ENCODE data around the gene KLK11. TPM values are rescaled to one million over a fixed set of nuclear protein-coding genes. Genes with fewer than 3 reads are reported as not detected.

The KLK11 gene
- total RNA-seq, 1 donor from 2014 or later, result not detected

DNA sequence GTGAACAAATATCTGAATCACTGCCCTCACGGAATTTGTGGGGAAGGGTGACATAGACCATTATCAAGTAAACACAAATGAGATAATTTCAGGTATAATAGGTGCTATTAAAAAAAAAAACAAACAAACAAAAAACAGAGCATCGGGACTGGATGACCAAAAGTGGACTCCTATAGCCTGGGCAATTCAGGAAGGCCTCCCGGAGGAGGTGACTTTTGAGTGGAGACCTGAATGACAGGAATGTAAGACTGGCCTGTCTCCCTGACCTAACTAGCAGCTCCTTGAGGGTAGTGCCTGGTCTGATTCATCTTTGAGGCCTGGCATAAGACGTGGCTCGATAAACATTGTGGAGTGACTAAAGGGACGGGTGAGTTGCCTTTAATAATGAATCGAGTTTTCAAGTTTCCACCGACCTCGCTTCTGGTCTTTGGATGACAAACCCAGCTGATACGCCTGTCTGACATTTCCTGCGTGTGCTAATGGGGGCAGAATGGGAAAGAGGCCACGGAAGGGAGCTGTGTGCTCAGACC, 13.7 kb downstream of the KLK11 start:
- peaks cover 6% of the 10 kb centered on the region for H3K4me1 Mint-ChIP-seq
- CTCF ChIA-PET, result no interaction called here
- H3K4me3 Mint-ChIP-seq, result no peak overlapping the region
- TF ChIP-seq, protein P1, sequence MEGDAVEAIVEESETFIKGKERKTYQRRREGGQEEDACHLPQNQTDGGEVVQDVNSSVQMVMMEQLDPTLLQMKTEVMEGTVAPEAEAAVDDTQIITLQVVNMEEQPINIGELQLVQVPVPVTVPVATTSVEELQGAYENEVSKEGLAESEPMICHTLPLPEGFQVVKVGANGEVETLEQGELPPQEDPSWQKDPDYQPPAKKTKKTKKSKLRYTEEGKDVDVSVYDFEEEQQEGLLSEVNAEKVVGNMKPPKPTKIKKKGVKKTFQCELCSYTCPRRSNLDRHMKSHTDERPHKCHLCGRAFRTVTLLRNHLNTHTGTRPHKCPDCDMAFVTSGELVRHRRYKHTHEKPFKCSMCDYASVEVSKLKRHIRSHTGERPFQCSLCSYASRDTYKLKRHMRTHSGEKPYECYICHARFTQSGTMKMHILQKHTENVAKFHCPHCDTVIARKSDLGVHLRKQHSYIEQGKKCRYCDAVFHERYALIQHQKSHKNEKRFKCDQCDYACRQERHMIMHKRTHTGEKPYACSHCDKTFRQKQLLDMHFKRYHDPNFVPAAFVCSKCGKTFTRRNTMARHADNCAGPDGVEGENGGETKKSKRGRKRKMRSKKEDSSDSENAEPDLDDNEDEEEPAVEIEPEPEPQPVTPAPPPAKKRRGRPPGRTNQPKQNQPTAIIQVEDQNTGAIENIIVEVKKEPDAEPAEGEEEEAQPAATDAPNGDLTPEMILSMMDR (IDR thresholded peaks at IDR 0.05), result no peak
- H3K9me3 Mint-ChIP-seq, result no peaks in the 10 kb centered on the region
- DNase-seq (no peak), ATAC-seq (ENCODE audit: low read depth) (no peak)
- H3K36me3 Mint-ChIP-seq (ENCODE audit: low read depth), result no peaks in the 10 kb centered on the region
- POLR2A ChIA-PET, result no interaction called here
- intact Hi-C loops (cut with micrococcal nuclease), result no loop called here
- peaks cover 43% of the 10 kb centered on the region for H3K27me3 Mint-ChIP-seq
- H3K27ac Mint-ChIP-seq, result no peak overlapping the region

DNA sequence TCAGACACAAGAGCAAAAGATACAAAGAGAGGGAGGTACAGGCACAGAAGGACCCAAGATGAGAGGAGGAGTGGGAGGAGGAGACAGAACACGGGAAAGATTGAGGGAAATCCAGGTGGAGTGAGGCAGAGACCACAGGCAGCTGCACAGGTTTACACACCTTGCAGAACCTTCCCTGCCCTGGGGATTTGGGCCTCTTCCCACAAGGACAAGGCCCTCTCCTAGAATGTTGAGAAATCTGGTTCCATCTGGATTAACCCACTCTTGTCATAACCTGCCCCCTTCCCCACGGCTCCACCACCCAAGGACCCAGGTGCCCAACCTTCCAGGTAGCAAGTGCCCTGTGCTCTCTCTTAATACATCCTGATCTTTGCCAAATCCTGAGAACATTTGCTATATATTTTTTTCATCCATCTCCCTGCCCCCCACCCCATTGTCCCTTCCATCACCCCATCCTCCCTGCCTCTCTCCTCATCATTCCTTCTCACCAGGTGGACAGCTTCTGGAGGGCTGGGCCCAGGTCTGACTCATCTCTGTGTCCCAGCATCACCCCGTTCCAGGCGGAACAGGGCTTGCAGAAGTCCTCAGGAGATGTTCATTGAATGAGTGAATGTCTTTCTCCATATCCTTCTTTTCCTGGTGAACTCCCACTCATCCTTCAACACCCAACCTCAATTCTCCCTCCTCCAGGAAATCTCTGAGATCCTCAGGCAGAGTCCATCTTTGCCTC, 16.2 kb downstream of the KLK11 start:
- Mint-ChIP-seq H3K4me1 (no peaks in the 10 kb centered on the region), H3K36me3 (ENCODE audit: low read depth) (no peaks in the 10 kb centered on the region), H3K27ac (no peak overlapping the region), H3K27me3 (peaks cover 24% of the 10 kb centered on the region), H3K9me3 (no peaks in the 10 kb centered on the region), H3K4me3 (no peak overlapping the region)
- CTCF ChIA-PET, result no interaction called here
- ATAC-seq (ENCODE audit: low read depth), result no peak
- no peak for DNase-seq
- intact Hi-C loops (cut with micrococcal nuclease), result no loop called here
- POLR2A ChIA-PET, result no interaction called here
- TF ChIP-seq, protein P1 (IDR thresholded peaks at IDR 0.05), result no peak

DNA sequence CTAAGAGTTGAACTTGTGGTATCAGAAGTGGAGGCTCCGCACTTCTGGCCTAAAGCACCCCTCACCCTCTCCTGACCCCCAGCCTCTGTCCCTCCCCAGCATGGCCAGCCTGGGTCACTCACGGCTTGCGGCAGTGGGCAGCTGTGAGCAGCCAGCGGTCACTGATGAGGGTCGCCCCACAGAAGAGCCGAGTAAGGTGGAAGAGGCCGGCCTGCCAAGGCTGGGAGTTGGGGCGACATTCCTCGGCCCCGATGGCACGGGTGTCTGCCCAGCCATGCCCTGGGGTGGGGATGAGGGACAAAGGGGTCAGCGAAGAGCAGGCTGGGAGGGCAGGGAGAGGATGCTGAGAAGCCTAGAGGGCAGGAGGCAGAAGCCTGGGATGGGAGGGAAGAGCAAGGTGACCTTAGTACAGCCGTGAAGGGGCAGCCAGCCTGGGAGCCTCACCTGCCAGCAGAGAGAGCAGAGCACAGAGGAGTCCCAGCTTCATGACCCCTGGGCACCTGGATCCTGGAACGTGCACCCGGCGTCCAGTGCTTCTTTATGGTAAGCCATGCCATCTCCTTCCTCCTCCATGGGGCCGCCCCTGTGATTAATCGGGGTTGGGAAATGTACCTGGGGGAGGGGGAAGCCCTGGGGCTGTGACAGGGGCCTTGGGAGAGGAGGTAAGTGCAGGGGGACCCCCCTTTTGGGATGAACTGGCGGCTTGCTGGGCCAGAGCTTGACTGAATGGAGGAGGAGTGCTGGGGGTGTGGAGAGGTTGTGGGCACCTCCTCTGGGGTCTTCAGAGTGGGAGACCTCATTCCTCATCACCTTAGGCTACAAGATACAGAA, 17.1 kb downstream of the KLK11 start:
- TF ChIP-seq, protein P1 (IDR thresholded peaks at IDR 0.05), result no peak
- CTCF ChIA-PET, result no interaction called here
- no peak overlapping the region for H3K27ac Mint-ChIP-seq

DNA sequence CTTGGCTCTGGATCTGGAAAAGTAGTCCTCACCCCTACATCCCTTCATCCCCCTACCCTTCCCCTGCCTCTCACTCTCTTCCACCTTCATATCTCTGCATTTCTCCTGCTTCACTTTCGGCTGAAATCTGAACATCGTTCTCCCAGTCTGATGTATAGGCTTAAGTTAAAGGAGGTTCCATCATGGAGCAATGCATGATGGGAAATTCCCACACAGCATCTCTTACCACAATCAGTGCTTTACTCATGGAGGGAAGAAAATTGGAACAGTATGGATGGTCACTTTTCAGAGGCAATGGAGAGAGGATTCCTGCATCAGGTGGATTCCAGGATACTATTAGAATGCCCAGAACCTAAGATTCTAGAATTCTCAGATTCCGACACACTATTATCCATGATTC, 18.9 kb downstream of the KLK11 start:
- TF ChIP-seq, protein P1 (IDR thresholded peaks at IDR 0.05), result no peak
- DNase-seq (no peak), ATAC-seq (ENCODE audit: low read depth) (no peak)
- intact Hi-C loops (cut with micrococcal nuclease), result no loop called here
- no peaks in the 10 kb centered on the region for H3K9me3 Mint-ChIP-seq
- ChIA-PET CTCF (no interaction called here), POLR2A (no interaction called here)
- no peaks in the 10 kb centered on the region for H3K36me3 Mint-ChIP-seq (ENCODE audit: low read depth)
- no peak overlapping the region for H3K4me3 Mint-ChIP-seq
- no peak overlapping the region for H3K27ac Mint-ChIP-seq
- peaks cover 9% of the 10 kb centered on the region for H3K27me3 Mint-ChIP-seq
- H3K4me1 Mint-ChIP-seq, result no peaks in the 10 kb centered on the region

More for the DNA sequence above, 17.1 kb downstream of the KLK11 start:
- ATAC-seq (ENCODE audit: low read depth), result no peak
- POLR2A ChIA-PET, result no interaction called here
- H3K4me1 Mint-ChIP-seq, result no peaks in the 10 kb centered on the region
- H3K9me3 Mint-ChIP-seq, result no peaks in the 10 kb centered on the region
- no peak for DNase-seq
- no peak overlapping the region for H3K4me3 Mint-ChIP-seq
- intact Hi-C loops (cut with micrococcal nuclease), result no loop called here
- H3K27me3 Mint-ChIP-seq, result peaks cover 17% of the 10 kb centered on the region
- H3K36me3 Mint-ChIP-seq (ENCODE audit: low read depth), result no peaks in the 10 kb centered on the region

DNA sequence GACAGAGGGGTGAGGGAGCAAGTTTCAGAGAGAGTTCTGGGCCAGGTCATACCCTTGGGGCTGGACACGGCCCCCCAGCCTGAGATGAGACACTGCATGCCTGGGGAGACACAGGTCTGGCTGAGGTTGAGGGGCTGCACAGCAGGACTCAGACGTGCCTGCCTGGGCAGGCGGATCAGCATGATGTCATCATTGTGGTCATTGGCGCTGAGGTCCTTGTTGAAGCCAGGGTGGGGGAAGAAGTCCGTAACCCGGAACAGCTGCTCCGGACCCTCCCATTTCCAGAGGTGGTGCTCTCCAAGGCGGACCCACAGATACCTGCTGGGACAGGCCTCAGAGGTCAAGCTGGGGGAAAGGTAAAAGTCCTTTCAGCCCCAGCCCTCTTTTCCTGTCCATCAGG, 20.0 kb downstream of the KLK11 start:
- intact Hi-C loops (cut with micrococcal nuclease), result no loop called here
- ChIA-PET POLR2A (no interaction called here), CTCF (no interaction called here)
- no peaks in the 10 kb centered on the region for H3K4me1 Mint-ChIP-seq
- peaks cover 18% of the 10 kb centered on the region for H3K27me3 Mint-ChIP-seq
- H3K9me3 Mint-ChIP-seq, result no peaks in the 10 kb centered on the region
- no peak overlapping the region for H3K4me3 Mint-ChIP-seq
- H3K27ac Mint-ChIP-seq, result no peak overlapping the region
- H3K36me3 Mint-ChIP-seq (ENCODE audit: low read depth), result no peaks in the 10 kb centered on the region
- ATAC-seq (ENCODE audit: low read depth) (no peak), DNase-seq (no peak)
- TF ChIP-seq, protein P1 (IDR thresholded peaks at IDR 0.05), result no peak

Measured in activated B cell treated with CpG ODN at 0.5 μM for 24 hours (primary cell).